OCI-LY1 (cell line): ENCODE results near the gene CFAP20DC.

Experiments used
- H2AFZ ChIP-seq: fragments of 200-600 bp; sonication (generic), shearing (Covaris generic); 2 replicates; pipeline ENCODE4 v1.6.0; 2014; ENCODE audit warnings: antibody characterized with exemption, mild to moderate bottlenecking, low read length
- H3F3A ChIP-seq: fragments of 200-600 bp; sonication (generic), shearing (Covaris generic); 2 replicates; pipeline ENCODE4 v1.6.0; 2014; ENCODE audit warnings: mild to moderate bottlenecking, antibody characterized with exemption, low read length, moderate library complexity; ENCODE audit not compliant: insufficient read depth
- H3K27ac ChIP-seq: fragments of 200-600 bp; sonication (generic); 2 replicates; pipeline ENCODE4 v1.5.1; 2014; ENCODE audit warnings: low read length, mixed run types, mild to moderate bottlenecking, low read depth; ENCODE audit not compliant: poor library complexity, severe bottlenecking
- H3K27me3 ChIP-seq: fragments of 200-600 bp; sonication (generic); 2 replicates; pipeline ENCODE4 v1.6.0; 2014; ENCODE audit warnings: antibody characterized with exemption, mild to moderate bottlenecking, low read length, moderate library complexity; ENCODE audit not compliant: insufficient read depth
- H3K36me3 ChIP-seq: fragments of 200-600 bp; sonication (generic); 2 replicates; pipeline ENCODE4 v1.6.1; 2014; ENCODE audit warnings: mild to moderate bottlenecking, antibody characterized with exemption, low read length, moderate library complexity, mixed read lengths; ENCODE audit not compliant: insufficient read depth
- H3K4me1 ChIP-seq: fragments of 200-600 bp; sonication (generic); 2 replicates; pipeline ENCODE4 v1.5.1; 2014; ENCODE audit warnings: mild to moderate bottlenecking, low read length, moderate library complexity; ENCODE audit not compliant: insufficient read depth, severe bottlenecking
- H3K4me2 ChIP-seq: fragments of 200-600 bp; sonication (generic), shearing (Covaris generic); 2 replicates; pipeline ENCODE4 v1.6.1; 2014; ENCODE audit warnings: low read length
- H3K4me3 ChIP-seq: fragments of 200-600 bp; sonication (generic); 2 replicates; pipeline ENCODE4 v1.5.1; 2014; ENCODE audit warnings: low read length, low read depth, mild to moderate bottlenecking, mixed read lengths; ENCODE audit not compliant: poor library complexity, severe bottlenecking
- H3K79me2 ChIP-seq: fragments of 200-600 bp; shearing (Covaris generic); 2 replicates; pipeline ENCODE4 v1.6.1; 2016; ENCODE audit warnings: mixed run types, low read length, mixed read lengths; ENCODE audit not compliant: insufficient read depth
- H3K9ac ChIP-seq: fragments of 200-600 bp; sonication (generic), shearing (Covaris generic); 2 replicates; pipeline ENCODE4 v1.6.1; 2014; ENCODE audit warnings: mild to moderate bottlenecking, low read length, mixed read lengths
- H3K9me2 ChIP-seq: fragments of 200-600 bp; sonication (generic), shearing (Covaris generic); 2 replicates; pipeline ENCODE4 v1.6.1; 2014; ENCODE audit warnings: low read depth, mild to moderate bottlenecking, low read length, mixed read lengths
- H3K9me3 ChIP-seq: fragments of 200-600 bp; shearing (Covaris generic); 2 replicates; pipeline ENCODE4 v1.6.1; 2014; ENCODE audit warnings: low read length, mixed read lengths
- H4K20me1 ChIP-seq: fragments of 200-600 bp; sonication (generic), shearing (Covaris generic); 2 replicates; pipeline ENCODE4 v1.6.0; 2016; ENCODE audit warnings: mild to moderate bottlenecking, low read length; ENCODE audit not compliant: insufficient read depth
- CTCF ChIP-seq: fragments of 200-600 bp; sonication (generic), shearing (Covaris generic); IDR thresholded peaks from 2 replicates; pipeline ENCODE4 v1.5.1; 2017; ENCODE audit warnings: mild to moderate bottlenecking, antibody characterized with exemption, low read length, moderate library complexity, mixed read lengths
- EZH2 ChIP-seq: fragments of 200-600 bp; sonication (generic), shearing (Covaris generic); IDR thresholded peaks from 2 replicates; pipeline ENCODE4 v1.8.0; 2017; ENCODE audit warnings: borderline replicate concordance, mixed run types, mild to moderate bottlenecking, antibody characterized with exemption, low read length, moderate library complexity, mixed read lengths

CFAP20DC gene

GRCh38 chr3:58794750-58795149, 255.1 kb downstream of the CFAP20DC start:
- Histone ChIP-seq H3K9me2 (no peaks in the 10 kb centered on the region), H3F3A (no peaks in the 10 kb centered on the region), H3K9me3 (no peaks in the 10 kb centered on the region), H3K4me1 (no peaks in the 10 kb centered on the region), H3K79me2 (no peaks in the 10 kb centered on the region), H3K4me2 (no peak overlapping the region), H3K9ac (no peak overlapping the region), H2AFZ (no peak overlapping the region), H3K4me3 (no peak overlapping the region), H3K27me3 (no peaks in the 10 kb centered on the region), H3K27ac (no peak overlapping the region), H3K36me3 (no peaks in the 10 kb centered on the region), H4K20me1 (no peaks in the 10 kb centered on the region)
- TF ChIP-seq CTCF (no peak), EZH2 (no peak)

DNA sequence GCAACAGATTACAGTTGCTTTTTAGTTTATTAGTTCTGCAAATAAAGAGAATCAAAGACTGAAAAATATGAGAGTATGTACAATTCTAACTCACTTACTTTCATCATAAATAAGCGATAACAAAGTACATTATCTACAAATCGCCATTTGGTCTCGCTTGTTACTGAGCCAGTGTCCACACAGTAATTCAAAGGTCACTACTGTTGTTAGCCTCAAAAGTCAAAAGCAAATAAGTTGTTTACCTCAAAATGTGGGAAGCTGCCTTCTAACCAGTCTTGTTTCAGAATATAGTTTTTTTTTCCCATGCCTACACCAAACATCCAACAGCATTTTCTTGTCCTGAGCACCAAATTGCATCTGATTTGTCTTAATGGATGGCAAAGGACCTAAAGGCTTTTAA, 255.9 kb downstream of the CFAP20DC start:
- Histone ChIP-seq H3K79me2 (no peaks in the 10 kb centered on the region), H3K4me2 (no peak overlapping the region), H3K36me3 (no peaks in the 10 kb centered on the region), H3K27me3 (no peaks in the 10 kb centered on the region), H4K20me1 (no peaks in the 10 kb centered on the region), H3K9me3 (no peaks in the 10 kb centered on the region), H3K4me1 (no peaks in the 10 kb centered on the region), H3K27ac (no peak overlapping the region), H3K9ac (no peak overlapping the region), H3K9me2 (no peaks in the 10 kb centered on the region), H3K4me3 (no peak overlapping the region), H2AFZ (no peak overlapping the region), H3F3A (no peaks in the 10 kb centered on the region)
- no peak for TF ChIP-seq CTCF
- TF ChIP-seq EZH2 = no peak

DNA sequence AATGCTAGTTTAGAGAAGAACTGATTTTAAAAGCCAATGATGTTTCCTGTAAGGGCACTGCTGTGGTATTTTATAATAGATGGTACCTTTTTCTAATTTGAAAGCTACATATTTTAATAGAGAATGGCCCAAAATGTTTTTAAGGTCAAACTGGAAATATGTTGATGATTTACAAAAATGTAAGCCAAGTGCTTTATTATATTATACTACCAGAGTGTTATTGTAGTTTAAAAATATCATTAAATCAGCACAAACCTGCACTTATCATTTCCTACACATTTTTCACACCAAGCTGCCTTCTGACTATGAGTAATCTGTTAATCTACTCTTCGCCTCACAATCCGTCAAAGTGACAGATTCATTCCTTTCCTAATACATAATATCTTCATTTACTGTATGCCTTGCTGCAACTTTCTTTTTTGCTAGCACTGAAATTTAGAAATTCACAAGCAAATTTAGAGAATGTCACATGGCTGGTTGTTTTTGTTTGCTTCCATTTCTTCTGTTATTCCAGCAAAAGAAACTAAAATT, 256.8 kb downstream of the CFAP20DC start:
- Histone ChIP-seq H2AFZ (no peak overlapping the region), H3K4me2 (no peak overlapping the region), H3K4me3 (no peak overlapping the region), H4K20me1 (no peaks in the 10 kb centered on the region), H3K4me1 (no peaks in the 10 kb centered on the region), H3K27me3 (no peaks in the 10 kb centered on the region), H3K36me3 (no peaks in the 10 kb centered on the region), H3K9ac (no peak overlapping the region), H3F3A (no peaks in the 10 kb centered on the region), H3K79me2 (no peaks in the 10 kb centered on the region), H3K27ac (no peak overlapping the region), H3K9me2 (no peaks in the 10 kb centered on the region), H3K9me3 (no peaks in the 10 kb centered on the region)
- no peak for TF ChIP-seq CTCF
- TF ChIP-seq EZH2 = no peak
